Stimulated activated CD8-positive, alpha-beta memory T cell treated with anti-CD3 and anti-CD28 coated beads, Interleukin-4, amount 100 ng/mL, for 1 hour (primary cell): ENCODE data around the gene ASB16.

Source experiments
- DNase-seq, 2 donors: peaks; one replicate each; pipeline ENCODE4 v3.0.0-alpha.2; 2020; ENCODE audit warnings: low read depth in 2 of 2, low spot score in 1 of 2

The ASB16 gene

GRCh38 chr17:44222112-44222869 lies 51.8 kb downstream of the ASB16 start:
- DNase-seq: peak in 1 of 2 donors; percentile 17

- DNase-seq: no peak
These were observed 53.1 kb downstream of the ASB16 start for GRCh38 chr17:44223541-44224071.
